B cell (primary cell): ENCODE results near the gene CALCOCO1.

Experiments used
- EZH2 ChIP-seq: IDR thresholded peaks from 2 replicates; pipeline ENCODE4 v1.6.1; 2012; ENCODE audit warnings: borderline replicate concordance, low read depth, mild to moderate bottlenecking, moderate library complexity, low read length; ENCODE audit not compliant: insufficient read depth, poor library complexity, severe bottlenecking
- TF ChIP-seq, protein P1 (sequence below): fragments of 200-600 bp; IDR thresholded peaks from one replicate; pipeline ENCODE4 v1.8.0; 2022; ENCODE audit warnings: antibody characterized with exemption, mild to moderate bottlenecking

GRCh38 chr12:53713516-53713915 lies 13.7 kb downstream of the CALCOCO1 start:
- TF ChIP-seq, protein P1, sequence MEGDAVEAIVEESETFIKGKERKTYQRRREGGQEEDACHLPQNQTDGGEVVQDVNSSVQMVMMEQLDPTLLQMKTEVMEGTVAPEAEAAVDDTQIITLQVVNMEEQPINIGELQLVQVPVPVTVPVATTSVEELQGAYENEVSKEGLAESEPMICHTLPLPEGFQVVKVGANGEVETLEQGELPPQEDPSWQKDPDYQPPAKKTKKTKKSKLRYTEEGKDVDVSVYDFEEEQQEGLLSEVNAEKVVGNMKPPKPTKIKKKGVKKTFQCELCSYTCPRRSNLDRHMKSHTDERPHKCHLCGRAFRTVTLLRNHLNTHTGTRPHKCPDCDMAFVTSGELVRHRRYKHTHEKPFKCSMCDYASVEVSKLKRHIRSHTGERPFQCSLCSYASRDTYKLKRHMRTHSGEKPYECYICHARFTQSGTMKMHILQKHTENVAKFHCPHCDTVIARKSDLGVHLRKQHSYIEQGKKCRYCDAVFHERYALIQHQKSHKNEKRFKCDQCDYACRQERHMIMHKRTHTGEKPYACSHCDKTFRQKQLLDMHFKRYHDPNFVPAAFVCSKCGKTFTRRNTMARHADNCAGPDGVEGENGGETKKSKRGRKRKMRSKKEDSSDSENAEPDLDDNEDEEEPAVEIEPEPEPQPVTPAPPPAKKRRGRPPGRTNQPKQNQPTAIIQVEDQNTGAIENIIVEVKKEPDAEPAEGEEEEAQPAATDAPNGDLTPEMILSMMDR, result no peak
- no peak for TF ChIP-seq EZH2
